A204.1 (cell line): ENCODE measurements around the gene SEMA4C.
"Not testable (repeated sequence)": the region's sequence is repeated elsewhere in the genome, so short reads cannot be mapped to it uniquely, and the experiment has no call there.

Experiments used
- FAIRE-seq: peaks from 2 replicates; lab custom pipeline; 2012; peaks lifted over from hg19 to GRCh38; lab: Jason Lieb, UNC

Gene SEMA4C

GRCh38 chr2:96897491-96898134 is 27.7 kb upstream of the SEMA4C start:
- no peak for FAIRE-seq

- no peak for FAIRE-seq
Observed at GRCh38 chr2:96895746-96896651, 26.1 kb upstream of the SEMA4C start.

DNA sequence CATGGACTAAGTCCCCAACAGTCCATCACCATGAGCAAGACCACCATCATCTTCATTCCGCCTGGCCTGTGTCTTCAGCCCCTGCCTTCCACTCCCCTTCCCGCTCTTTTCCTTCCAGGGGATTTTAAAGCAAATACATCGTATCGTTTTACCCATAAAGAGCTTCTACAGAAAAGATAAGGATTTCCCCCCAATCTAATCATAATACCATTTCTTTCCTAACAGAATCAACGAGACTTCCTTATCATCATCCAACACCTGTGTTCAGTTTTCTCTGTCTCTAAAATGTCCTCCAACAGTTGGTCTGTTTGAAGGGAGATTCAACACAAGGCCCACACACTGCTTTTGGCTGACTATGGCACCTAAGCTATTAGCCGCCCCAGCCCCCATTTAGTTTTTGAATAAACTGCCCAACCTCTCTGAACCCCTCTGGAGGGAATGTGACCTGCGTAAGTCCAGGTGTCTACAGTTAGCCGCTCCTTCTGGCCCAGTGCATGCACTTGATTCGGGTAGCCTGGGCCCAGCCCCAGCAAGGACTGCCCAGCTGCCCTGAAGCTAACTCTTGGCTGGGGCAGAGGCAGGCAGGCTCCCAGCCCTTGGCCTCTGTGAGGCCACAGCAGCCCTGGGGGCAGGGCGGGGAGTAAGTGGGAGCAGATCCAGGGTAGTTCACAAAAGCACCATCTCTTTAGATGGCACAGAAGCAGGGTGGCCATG is 25.3 kb upstream of the SEMA4C start:
- FAIRE-seq: no peak

GRCh38 chr2:96894151-96894531 is 24.3 kb upstream of the SEMA4C start:
- FAIRE-seq: no peak

GRCh38 chr2:96893289-96894150 is 23.6 kb upstream of the SEMA4C start:
- no peak for FAIRE-seq

GRCh38 chr2:96891591-96892333 is 21.9 kb upstream of the SEMA4C start:
- no peak for FAIRE-seq

DNA sequence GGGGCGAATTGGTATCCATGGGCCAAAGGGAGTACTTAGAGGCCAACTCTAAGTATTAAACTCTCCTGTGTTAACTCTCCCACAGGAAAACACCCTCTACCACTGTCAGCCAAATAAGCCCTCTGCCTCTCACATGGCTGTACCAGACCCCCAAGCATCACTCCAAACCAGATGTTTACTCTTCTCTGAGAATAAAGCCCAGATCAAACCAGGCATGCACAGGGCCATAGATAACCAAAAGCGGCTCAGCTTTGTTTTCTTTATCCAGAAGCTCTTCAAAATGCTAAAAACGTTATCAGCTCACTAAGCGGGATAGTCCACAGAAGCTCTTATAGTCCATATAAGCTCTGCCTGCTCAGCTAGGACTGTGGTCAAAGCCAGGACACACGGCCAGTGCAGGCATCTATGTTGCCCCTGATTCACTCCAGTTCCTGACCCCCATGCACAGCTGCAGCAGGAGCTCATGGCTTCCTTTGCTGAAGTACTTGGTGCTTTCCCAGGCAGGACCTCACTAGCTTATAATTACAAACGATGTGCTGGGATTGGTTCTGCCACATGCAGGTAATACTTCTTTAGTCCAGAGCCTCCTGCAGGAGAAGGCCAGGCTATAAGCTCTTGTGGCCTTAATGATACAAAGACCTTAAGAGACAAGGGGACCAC is 21.0 kb upstream of the SEMA4C start:
- no peak for FAIRE-seq

DNA sequence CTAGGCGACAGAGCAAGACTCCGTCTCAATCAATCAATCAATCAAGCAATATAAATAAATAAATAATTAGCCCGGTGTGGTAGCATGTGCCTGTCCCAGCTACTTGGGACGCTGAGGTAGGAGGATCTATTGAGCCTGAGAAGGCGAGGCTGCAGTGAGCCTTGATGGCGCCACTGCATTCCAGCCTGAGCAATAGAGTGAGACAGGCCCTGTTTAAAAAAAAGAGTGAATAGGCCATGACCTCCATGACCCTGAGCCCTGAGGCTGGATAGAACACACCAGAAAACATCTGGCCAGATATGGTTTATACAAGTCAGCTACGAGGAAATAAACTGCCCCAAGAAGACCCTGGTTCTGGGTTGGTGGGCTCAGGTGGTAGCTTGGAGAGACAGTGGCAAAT is 20.4 kb upstream of the SEMA4C start:
- FAIRE-seq: no peak

- not testable (repeated sequence) for FAIRE-seq
Observed at GRCh38 chr2:96889502-96889901, 19.6 kb upstream of the SEMA4C start.

DNA sequence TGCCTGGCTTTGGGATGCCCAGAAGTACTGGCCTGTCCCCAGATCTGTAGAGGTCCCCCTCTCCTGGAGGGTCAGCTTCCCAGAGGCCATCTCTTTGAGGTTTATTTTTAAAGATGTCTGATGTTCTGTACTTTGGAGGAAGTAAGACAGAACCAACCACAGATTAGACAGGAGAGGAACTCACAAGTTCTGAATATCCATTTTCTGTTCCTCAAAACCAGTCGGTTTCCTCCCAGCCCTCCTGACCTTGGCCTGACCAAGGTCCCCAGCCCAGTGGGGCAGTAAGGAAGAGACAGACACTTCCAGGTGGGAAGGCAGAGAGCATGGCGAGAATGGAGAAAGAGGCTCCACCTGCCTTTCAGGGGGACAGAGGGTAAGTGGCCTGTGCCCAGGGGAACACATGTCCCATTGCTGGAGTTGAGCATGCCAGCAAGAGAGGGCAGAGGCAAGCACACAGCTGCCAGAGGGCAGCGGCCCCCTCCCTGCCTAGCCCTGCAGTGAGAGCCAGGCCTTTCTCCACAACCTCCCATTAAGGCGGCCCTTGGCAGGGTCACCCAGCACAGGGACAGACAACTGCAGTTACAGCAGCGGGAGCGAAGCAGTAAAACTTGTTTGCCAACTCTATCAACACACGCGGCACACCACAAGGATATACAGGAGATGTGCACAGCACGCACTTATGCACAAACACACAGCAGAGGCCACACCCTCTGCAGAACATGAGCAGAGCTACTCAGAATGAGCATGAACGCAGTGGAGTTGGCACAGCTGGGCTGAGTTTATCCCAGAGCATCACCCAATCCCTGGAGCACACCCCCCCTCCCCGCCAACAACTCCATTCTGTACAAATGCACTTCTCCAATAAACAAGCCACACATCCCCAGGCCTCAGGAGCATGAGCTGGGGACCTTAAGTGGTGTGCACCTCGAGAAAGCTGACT is 18.5 kb upstream of the SEMA4C start:
- FAIRE-seq: no peak

DNA sequence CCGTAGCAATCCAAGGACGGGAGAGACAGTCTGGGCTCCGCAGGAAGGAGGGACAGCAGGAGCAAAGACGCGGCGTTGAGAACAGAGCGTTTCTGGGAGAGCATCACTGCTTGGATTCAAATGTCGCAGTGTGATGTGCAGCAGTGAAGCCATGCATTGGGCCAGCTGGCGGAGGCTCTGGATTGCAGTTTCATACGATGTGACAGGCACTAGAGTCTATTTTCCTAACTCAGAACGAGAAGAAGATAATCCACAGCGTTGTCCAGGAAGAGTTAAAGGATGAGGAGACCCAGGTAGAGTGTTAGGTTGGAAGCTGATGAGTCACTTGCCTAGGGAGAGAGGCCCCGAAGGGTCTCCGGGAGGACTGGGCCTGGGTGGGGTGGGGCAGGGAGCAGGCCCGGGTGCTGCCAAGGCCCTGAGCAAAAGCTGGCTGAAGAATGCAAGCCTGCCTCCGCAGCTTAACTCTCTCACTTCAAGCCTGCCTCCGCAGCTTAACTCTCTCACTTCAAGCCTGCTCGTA is 17.7 kb upstream of the SEMA4C start:
- FAIRE-seq: no peak

DNA sequence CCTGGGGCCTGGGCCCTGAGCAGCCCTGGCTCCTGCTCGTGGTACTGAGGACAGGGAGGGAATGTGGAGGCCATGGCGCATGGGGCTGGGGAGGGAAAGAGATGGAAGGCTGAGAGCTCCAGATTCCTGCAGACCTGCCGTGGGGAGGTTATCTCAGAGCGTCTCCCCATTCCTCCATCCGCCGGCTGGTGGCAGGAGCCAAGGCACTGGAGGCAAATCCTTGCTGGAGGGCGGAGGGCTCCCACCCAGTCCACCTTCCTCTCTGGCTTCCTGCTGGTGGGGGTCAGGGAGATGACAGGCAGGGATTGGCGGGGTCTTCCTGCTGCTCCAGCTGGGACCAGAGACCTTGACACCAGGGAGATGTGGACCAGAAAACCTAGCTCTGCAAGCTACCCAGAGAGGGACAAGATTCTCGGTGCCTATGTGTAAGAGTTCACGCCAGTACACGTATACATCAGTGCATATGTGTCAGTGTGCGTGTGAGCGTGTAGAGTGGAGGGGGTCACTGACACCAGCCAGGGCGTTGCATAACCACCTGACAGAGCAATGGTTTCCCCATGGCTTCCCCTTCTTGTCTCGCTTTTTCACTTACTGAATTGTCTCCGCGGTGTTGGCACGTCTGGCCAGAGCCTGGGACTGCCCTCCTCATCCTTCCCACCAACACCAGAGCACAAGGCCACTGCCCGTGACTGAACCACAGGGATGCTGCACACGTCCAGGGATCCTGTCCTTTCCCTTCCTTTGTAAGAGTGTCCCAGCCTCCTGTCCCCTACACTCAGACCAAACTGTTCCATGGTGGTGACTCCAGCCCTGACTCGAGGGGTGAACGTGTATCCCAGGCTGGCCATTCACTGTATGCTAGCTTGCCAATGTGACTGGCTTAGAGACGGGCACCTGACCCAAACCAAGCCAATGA is 15.8 kb upstream of the SEMA4C start:
- no peak for FAIRE-seq

- no peak for FAIRE-seq
Observed at GRCh38 chr2:96884299-96885094, 14.6 kb upstream of the SEMA4C start.

DNA sequence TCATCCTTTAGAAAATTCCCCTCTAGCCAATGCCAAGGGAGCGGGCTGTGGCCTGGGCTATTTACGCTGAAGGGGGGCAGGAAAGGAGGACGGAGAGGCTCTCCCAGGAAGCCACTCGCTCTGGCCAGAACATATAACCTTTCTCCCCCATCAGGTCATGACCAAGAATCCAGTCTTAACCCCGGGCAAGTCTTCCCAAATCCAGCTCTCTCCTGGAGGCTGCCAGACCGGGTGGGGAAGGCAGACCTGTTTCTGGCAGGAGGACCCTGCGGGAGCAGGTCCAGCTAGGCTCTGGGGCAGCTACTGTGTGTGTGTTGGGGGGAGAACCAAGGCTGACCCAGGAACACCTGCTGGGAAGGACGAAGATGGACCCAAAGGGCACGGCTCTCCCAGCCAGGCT is 13.4 kb upstream of the SEMA4C start:
- FAIRE-seq: no peak

- no peak for FAIRE-seq
Observed at GRCh38 chr2:96882906-96883305, 13.0 kb upstream of the SEMA4C start.

- no peak for FAIRE-seq
Observed at GRCh38 chr2:96882230-96882629, 12.3 kb upstream of the SEMA4C start.
